NT2/D1 (cell line): ENCODE data around the gene CCDC107.
"Not testable (repeated sequence)": the region's sequence is repeated elsewhere in the genome, so short reads cannot be mapped to it uniquely, and the experiment has no call there.

Experiments
- DNase-seq: peaks from one replicate; pipeline ENCODE4 v3.0.0-alpha.2; 2011; ENCODE audit warnings: low read depth, low spot score
- H3K27me3 ChIP-seq: 2 replicates; pipeline ENCODE4 v1.6.0; 2011; ENCODE audit warnings: mild to moderate bottlenecking; ENCODE audit not compliant: insufficient read length, insufficient read depth
- H3K36me3 ChIP-seq: 2 replicates; pipeline ENCODE4 v1.6.1; 2011; ENCODE audit warnings: mild to moderate bottlenecking, low read length, mixed read lengths; ENCODE audit not compliant: insufficient read depth, insufficient read length
- H3K4me1 ChIP-seq: 2 replicates; pipeline ENCODE4 v1.5.1; 2011; ENCODE audit not compliant: insufficient read depth, insufficient read length
- H3K4me3 ChIP-seq: 2 replicates; pipeline ENCODE4 v1.5.1; 2011; ENCODE audit warnings: low read depth; ENCODE audit not compliant: insufficient read length
- H3K9ac ChIP-seq: 2 replicates; pipeline ENCODE4 v1.6.0; 2011; ENCODE audit warnings: low read depth; ENCODE audit not compliant: insufficient read length
- H3K9me3 ChIP-seq: 2 replicates; pipeline ENCODE4 v1.5.1; 2011; ENCODE audit warnings: mild to moderate bottlenecking, low read length; ENCODE audit not compliant: insufficient read depth
- SUZ12 ChIP-seq: IDR thresholded peaks from 2 replicates; pipeline ENCODE4 v1.6.1; 2011; ENCODE audit not compliant: insufficient read length, insufficient read depth; ENCODE audit errors: extremely low read depth
- YY1 ChIP-seq: IDR thresholded peaks from 2 replicates; pipeline ENCODE4 v1.6.1; 2011; ENCODE audit not compliant: insufficient read length, insufficient read depth
- ZNF274 ChIP-seq: IDR thresholded peaks from 2 replicates; pipeline ENCODE4 v1.6.1; 2011; ENCODE audit warnings: mild to moderate bottlenecking, low read depth, low read length

The CCDC107 gene

GRCh38 chr9:35639631-35640030 is 18.5 kb upstream of the CCDC107 start:
- Histone ChIP-seq H3K4me1 (no peaks in the 10 kb centered on the region), H3K9me3 (no peaks in the 10 kb centered on the region), H3K9ac (no peak overlapping the region), H3K36me3 (peaks cover 3% of the 10 kb centered on the region), H3K27me3 (no peaks in the 10 kb centered on the region), H3K4me3 (no peak overlapping the region)
- TF ChIP-seq YY1 (no peak), SUZ12 (no peak), ZNF274 (no peak)
- DNase-seq, result no peak

- not testable (repeated sequence) for H3K27me3 ChIP-seq, H3K9me3 ChIP-seq, H3K9ac ChIP-seq, H3K4me3 ChIP-seq, H3K4me1 ChIP-seq, DNase-seq, H3K36me3 ChIP-seq
Observed at GRCh38 chr9:35640431-35640830, 17.7 kb upstream of the CCDC107 start.

- not testable (repeated sequence) for H3K4me3 ChIP-seq, DNase-seq, H3K36me3 ChIP-seq
Observed at GRCh38 chr9:35641478-35641877, 16.6 kb upstream of the CCDC107 start.

GRCh38 chr9:35643046-35643445 is 15.0 kb upstream of the CCDC107 start:
- H3K4me3 ChIP-seq, result no peak overlapping the region
- H3K36me3 ChIP-seq, result peaks cover 3% of the 10 kb centered on the region
- DNase-seq, result no peak
- no peak overlapping the region for H3K9ac ChIP-seq
- no peak for TF ChIP-seq YY1
- TF ChIP-seq SUZ12, result no peak
- no peak for TF ChIP-seq ZNF274
- H3K4me1 ChIP-seq, result peaks cover 2% of the 10 kb centered on the region
- H3K9me3 ChIP-seq, result no peaks in the 10 kb centered on the region
- peaks cover 12% of the 10 kb centered on the region for H3K27me3 ChIP-seq

More at GRCh38 chr9:35641478-35641877, 16.6 kb upstream of the CCDC107 start:
- H3K9ac ChIP-seq, H3K9me3 ChIP-seq, H3K27me3 ChIP-seq, H3K4me1 ChIP-seq: not testable (repeated sequence)

- peaks cover 17% of the 10 kb centered on the region for H3K4me1 ChIP-seq
- DNase-seq, H3K9me3 ChIP-seq, H3K36me3 ChIP-seq: not testable (repeated sequence)
- H3K9ac ChIP-seq, result peak overlapping the region; percentile 88
- peaks cover 18% of the 10 kb centered on the region for H3K27me3 ChIP-seq
- H3K4me3 ChIP-seq, result peak overlapping the region; percentile 71
Observed at GRCh38 chr9:35645736-35646135, 12.4 kb upstream of the CCDC107 start.

- Histone ChIP-seq H3K27me3 (peaks cover 18% of the 10 kb centered on the region), H3K9ac (peak overlapping the region; percentile 88), H3K4me3 (peak overlapping the region; percentile 71), H3K4me1 (peaks cover 20% of the 10 kb centered on the region), H3K9me3 (no peaks in the 10 kb centered on the region), H3K36me3 (peaks cover 3% of the 10 kb centered on the region)
- no peak for TF ChIP-seq ZNF274
- TF ChIP-seq YY1, result no peak
- no peak for TF ChIP-seq SUZ12
- DNase-seq, result peak; percentile 55
Observed at GRCh38 chr9:35646153-35646532, 11.9 kb upstream of the CCDC107 start.

GRCh38 chr9:35646533-35647265 is 11.4 kb upstream of the CCDC107 start:
- Histone ChIP-seq H3K9ac (peak overlapping the region; percentile 88), H3K36me3 (peaks cover 3% of the 10 kb centered on the region), H3K27me3 (peaks cover 18% of the 10 kb centered on the region), H3K4me3 (peak overlapping the region; percentile 71), H3K9me3 (no peaks in the 10 kb centered on the region), H3K4me1 (peaks cover 20% of the 10 kb centered on the region)
- TF ChIP-seq ZNF274 (no peak), YY1 (no peak), SUZ12 (no peak)
- DNase-seq, result peak; percentile 84
